ENCODE data around the gene THAP10.

THAP10 gene

GRCh38 chr15:70837476-70837875 lies 54.8 kb downstream of the THAP10 start:
- H3K4me3 ChIP-seq (ENCODE audit: low read depth, low read length), result no peak overlapping the region
- peaks cover 7% of the 10 kb centered on the region for H3K36me3 ChIP-seq
- no peaks in the 10 kb centered on the region for H3K27me3 ChIP-seq (ENCODE audit: insufficient read depth, low read depth, severe bottlenecking)
- TF ChIP-seq CTCF (IDR thresholded peaks at IDR 0.05; ENCODE audit: low read depth, low read length), result no peak
- H3K9me3 ChIP-seq (ENCODE audit: severe bottlenecking), result no peaks in the 10 kb centered on the region
- no peak for DNase-seq
- no peak overlapping the region for H3K27ac ChIP-seq

GRCh38 chr15:70835841-70836240 lies 56.4 kb downstream of the THAP10 start:
- DNase-seq, result no peak
- no peak overlapping the region for H3K4me3 ChIP-seq (ENCODE audit: low read depth, low read length)
- no peaks in the 10 kb centered on the region for H3K9me3 ChIP-seq (ENCODE audit: severe bottlenecking)
- peaks cover 7% of the 10 kb centered on the region for H3K36me3 ChIP-seq
- no peak overlapping the region for H3K27ac ChIP-seq
- no peak for TF ChIP-seq CTCF (IDR thresholded peaks at IDR 0.05; ENCODE audit: low read depth, low read length)
- no peaks in the 10 kb centered on the region for H3K27me3 ChIP-seq (ENCODE audit: insufficient read depth, low read depth, severe bottlenecking)

- no peak overlapping the region for H3K4me3 ChIP-seq (ENCODE audit: low read depth, low read length)
- no peaks in the 10 kb centered on the region for H3K27me3 ChIP-seq (ENCODE audit: insufficient read depth, low read depth, severe bottlenecking)
- no peaks in the 10 kb centered on the region for H3K9me3 ChIP-seq (ENCODE audit: severe bottlenecking)
- DNase-seq, result no peak
- H3K27ac ChIP-seq, result no peak overlapping the region
- TF ChIP-seq CTCF (IDR thresholded peaks at IDR 0.05; ENCODE audit: low read depth, low read length), result no peak
- H3K36me3 ChIP-seq, result peaks cover 7% of the 10 kb centered on the region
These were observed 56.8 kb downstream of the THAP10 start for GRCh38 chr15:70835415-70835814.

- H3K27ac ChIP-seq, result no peak overlapping the region
- no peak for DNase-seq
- peaks cover 7% of the 10 kb centered on the region for H3K36me3 ChIP-seq
These were observed 57.2 kb downstream of the THAP10 start for GRCh38 chr15:70834999-70835398.

GRCh38 chr15:70833861-70834765 lies 58.1 kb downstream of the THAP10 start:
- Histone ChIP-seq H3K27ac (no peak overlapping the region), H3K4me3 (ENCODE audit: low read depth, low read length) (no peak overlapping the region), H3K9me3 (ENCODE audit: severe bottlenecking) (no peaks in the 10 kb centered on the region), H3K36me3 (peaks cover 7% of the 10 kb centered on the region), H3K27me3 (ENCODE audit: insufficient read depth, low read depth, severe bottlenecking) (no peaks in the 10 kb centered on the region)
- no peak for TF ChIP-seq CTCF (IDR thresholded peaks at IDR 0.05; ENCODE audit: low read depth, low read length)
- no peak for DNase-seq

More at GRCh38 chr15:70834999-70835398, 57.2 kb downstream of the THAP10 start:
- H3K4me3 ChIP-seq (ENCODE audit: low read depth, low read length), result no peak overlapping the region
- TF ChIP-seq CTCF (IDR thresholded peaks at IDR 0.05; ENCODE audit: low read depth, low read length), result no peak
- no peaks in the 10 kb centered on the region for H3K9me3 ChIP-seq (ENCODE audit: severe bottlenecking)
- H3K27me3 ChIP-seq (ENCODE audit: insufficient read depth, low read depth, severe bottlenecking), result no peaks in the 10 kb centered on the region

Data from WERI-Rb-1 (cell line).